PC-3 (cell line): Measurements from ENCODE around the gene P3R3URF. TPM values are rescaled to one million over a fixed set of nuclear protein-coding genes. Genes with fewer than 3 reads are reported as not detected.

Experiments used
- ATAC-seq: fragments of 200-7000 bp; cut with Tn5 transposase; 2 replicates; pipeline ENCODE4 v1.9.1; 2020; ENCODE audit warnings: mild to moderate bottlenecking, moderate library complexity
- BruUV-seq: library from RNA; stranded (reverse); fragments of 400-500 nt; replicated peaks from 2 replicates; lab custom pipeline; 2021; lab: Mats Ljungman, UMichigan
- CTCF ChIA-PET: fragments of 300-600 bp; sonication (Branson Sonifier 250); formaldehyde crosslinking; loops from one replicate; lab custom pipeline; 2022; ENCODE audit warnings: antibody characterized with exemption; lab: Charles Lee
- POLR2A ChIA-PET: fragments of 300-600 bp; sonication (Branson Sonifier 250); formaldehyde crosslinking; loops from one replicate; lab custom pipeline; 2022; ENCODE audit warnings: antibody characterized with exemption; ENCODE audit not compliant: unreplicated experiment; lab: Charles Lee
- DNase-seq: peaks from one replicate; pipeline ENCODE4 v3.0.0-alpha.2; 2015
- H2AFZ ChIP-seq: fragments of 300-600 bp; sonication (generic); 2 replicates; pipeline ENCODE4 v1.6.0; 2016; ENCODE audit warnings: antibody characterized with exemption, low read length
- H3F3A ChIP-seq: fragments of 300-600 bp; sonication (generic); one replicate; pipeline ENCODE4 v1.6.0; 2017; ENCODE audit warnings: antibody characterized with exemption, low read length, control low read depth, mild to moderate bottlenecking; ENCODE audit not compliant: unreplicated experiment
- H3K27ac ChIP-seq: fragments of 300-600 bp; sonication (generic); 2 replicates; pipeline ENCODE4 v1.5.1; 2016; ENCODE audit warnings: mild to moderate bottlenecking, low read length
- H3K27me3 ChIP-seq: fragments of 300-600 bp; sonication (generic); 2 replicates; pipeline ENCODE4 v1.6.1; 2016; ENCODE audit warnings: low read length, mixed read lengths
- H3K36me3 ChIP-seq: fragments of 300-600 bp; sonication (generic); 2 replicates; pipeline ENCODE4 v1.6.1; 2016; ENCODE audit warnings: low read depth, mixed run types, low read length, mixed read lengths
- H3K4me1 ChIP-seq: fragments of 300-600 bp; sonication (generic); 2 replicates; pipeline ENCODE4 v1.5.1; 2016; ENCODE audit warnings: low read length; ENCODE audit not compliant: insufficient read depth
- H3K4me2 ChIP-seq: fragments of 300-600 bp; sonication (generic); 2 replicates; pipeline ENCODE4 v1.6.0; 2016; ENCODE audit warnings: low read length
- H3K4me3 ChIP-seq: fragments of 300-600 bp; sonication (generic); 2 replicates; pipeline ENCODE4 v1.5.1; 2016; ENCODE audit warnings: mild to moderate bottlenecking, low read length, mixed read lengths
- H3K79me2 ChIP-seq: fragments of 300-600 bp; sonication (generic); 2 replicates; pipeline ENCODE4 v1.6.1; 2017; ENCODE audit warnings: low read length, mixed read lengths
- H3K9ac ChIP-seq: fragments of 300-600 bp; sonication (generic); 2 replicates; pipeline ENCODE4 v1.6.0; 2016; ENCODE audit warnings: mild to moderate bottlenecking, low read length
- H3K9me2 ChIP-seq: fragments of 300-600 bp; sonication (generic); replicated peaks from 2 replicates; pipeline ENCODE4 v1.6.1; 2016; ENCODE audit warnings: mixed run types, low read length, mixed read lengths
- H3K9me3 ChIP-seq: fragments of 300-600 bp; sonication (generic); 2 replicates; pipeline ENCODE4 v1.6.1; 2016; ENCODE audit warnings: low read length, mixed read lengths
- H4K20me1 ChIP-seq: fragments of 300-600 bp; sonication (generic); 2 replicates; pipeline ENCODE4 v1.6.1; 2016; ENCODE audit warnings: low read length, mixed read lengths
- CTCF ChIP-seq: fragments of 300-600 bp; sonication (generic); conservative IDR thresholded peaks from 2 replicates; pipeline ENCODE4 v1.5.1; 2017; ENCODE audit warnings: antibody characterized with exemption, low read depth, mild to moderate bottlenecking, low read length
- EZH2 ChIP-seq: fragments of 300-600 bp; sonication (generic); IDR thresholded peaks from one replicate; pipeline ENCODE4 v1.6.1; 2017; ENCODE audit warnings: antibody characterized with exemption, mild to moderate bottlenecking, low read length; ENCODE audit not compliant: unreplicated experiment
- EZH2phosphoT487 ChIP-seq: fragments of 300-600 bp; sonication (generic); IDR thresholded peaks from 2 replicates; pipeline ENCODE4 v1.6.1; 2018; ENCODE audit warnings: mild to moderate bottlenecking, antibody characterized with exemption, low read length, borderline replicate concordance
- intact Hi-C: fragments of 100-400 bp; cut with micrococcal nuclease; formaldehyde crosslinking; loops from 2 replicates; pipeline ENCODE4 v1.9.0; 2023
- total RNA-seq: library from RNA; depleted of rRNA; stranded (reverse); fragments of >200 nt; gene quantifications from 2 replicates; pipeline ENCODE4 v1.2.3, GENCODE V29; 2014

P3R3URF gene
- total RNA-seq, 1 experiment from 2014 or later, result not detected

GRCh38 chr1:46169811-46170454, 6.4 kb downstream of the P3R3URF start:
- Histone ChIP-seq H3F3A (no peaks in the 10 kb centered on the region), H3K9me3 (no peaks in the 10 kb centered on the region), H2AFZ (no peak overlapping the region), H3K36me3 (no peaks in the 10 kb centered on the region), H3K4me1 (peaks cover 21% of the 10 kb centered on the region), H3K79me2 (no peaks in the 10 kb centered on the region), H3K4me2 (no peak overlapping the region), H3K27me3 (no peaks in the 10 kb centered on the region), H3K4me3 (no peak overlapping the region), H3K27ac (no peak overlapping the region), H3K9me2 (no peaks in the 10 kb centered on the region), H4K20me1 (no peaks in the 10 kb centered on the region), H3K9ac (no peak overlapping the region)
- ChIA-PET CTCF (no interaction called here), POLR2A (no interaction called here)
- ATAC-seq (no peak), DNase-seq (no peak)
- intact Hi-C loops, result no loop called here
- BruUV-seq, result no TSS peak
- TF ChIP-seq EZH2 (no peak), EZH2phosphoT487 (no peak), CTCF (no peak)

GRCh38 chr1:46168477-46168876, 7.8 kb downstream of the P3R3URF start:
- Histone ChIP-seq H3K4me3 (no peak overlapping the region), H3K4me2 (no peak overlapping the region), H3K27me3 (no peaks in the 10 kb centered on the region), H3K9me3 (no peaks in the 10 kb centered on the region), H3K79me2 (no peaks in the 10 kb centered on the region), H3K9me2 (no peaks in the 10 kb centered on the region), H4K20me1 (no peaks in the 10 kb centered on the region), H3F3A (no peaks in the 10 kb centered on the region), H2AFZ (no peak overlapping the region), H3K4me1 (peaks cover 21% of the 10 kb centered on the region), H3K27ac (no peak overlapping the region), H3K9ac (no peak overlapping the region), H3K36me3 (no peaks in the 10 kb centered on the region)
- intact Hi-C loops, result no loop called here
- ATAC-seq, result no peak
- no peak for DNase-seq
- BruUV-seq, result no TSS peak
- no peak for TF ChIP-seq CTCF
- TF ChIP-seq EZH2phosphoT487, result no peak
- TF ChIP-seq EZH2, result no peak
- ChIA-PET CTCF (no interaction called here), POLR2A (no interaction called here)
